Activated CD4-positive, alpha-beta T cell treated with anti-CD3 and anti-CD28 coated beads, Interleukin-2, amount 50 U/mL, for 24 hours (primary cell): ENCODE results near the gene TANC1.

ENCODE experiments used
- DNase-seq, 2 donors: peaks; one replicate each; pipeline ENCODE4 v3.0.0-alpha.2; 2020; ENCODE audit warnings: low read depth in 1 of 2, low spot score in 1 of 2

The TANC1 gene

GRCh38 chr2:159154366-159154765, 185.9 kb downstream of the TANC1 start:
- no peak for DNase-seq

DNA sequence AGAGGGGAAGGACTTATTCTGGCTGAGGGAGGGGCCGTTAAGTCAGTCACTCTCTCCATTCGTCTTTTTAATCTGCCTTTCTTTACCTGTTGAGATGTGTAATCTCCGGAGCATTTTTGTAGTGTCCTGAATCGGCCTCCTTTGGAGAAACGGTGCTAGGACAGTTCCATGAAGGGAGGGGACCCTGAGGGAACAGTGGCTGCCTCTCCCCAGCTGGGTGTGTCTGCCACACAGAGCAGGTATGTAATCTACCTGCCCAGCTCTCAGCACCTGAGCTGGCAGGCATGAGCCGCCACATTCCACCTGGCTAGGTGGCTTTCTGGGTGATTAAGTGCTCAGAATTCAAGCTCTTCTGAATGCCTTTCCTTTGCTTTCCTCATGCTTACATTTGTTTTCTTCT, 186.9 kb downstream of the TANC1 start:
- no peak for DNase-seq

DNA sequence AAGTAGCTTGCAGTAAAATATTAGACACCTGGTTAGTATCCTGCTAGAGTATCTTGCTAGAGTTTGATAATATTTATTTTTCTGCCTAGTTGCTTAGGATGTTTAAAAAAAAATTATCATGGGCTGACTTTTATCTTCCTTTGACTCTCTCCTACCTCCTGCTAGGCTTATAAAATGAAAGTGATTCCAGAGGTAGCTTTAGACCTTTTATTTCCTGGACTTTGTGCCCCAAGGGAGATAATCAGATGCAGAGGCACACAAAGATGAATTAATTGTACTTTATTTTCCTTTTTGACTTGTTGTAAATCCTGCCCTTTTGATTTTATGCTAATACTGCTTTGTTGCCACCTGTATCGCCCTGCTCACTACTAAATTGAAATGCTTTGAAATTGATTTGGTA, 187.4 kb downstream of the TANC1 start:
- DNase-seq: no peak

DNA sequence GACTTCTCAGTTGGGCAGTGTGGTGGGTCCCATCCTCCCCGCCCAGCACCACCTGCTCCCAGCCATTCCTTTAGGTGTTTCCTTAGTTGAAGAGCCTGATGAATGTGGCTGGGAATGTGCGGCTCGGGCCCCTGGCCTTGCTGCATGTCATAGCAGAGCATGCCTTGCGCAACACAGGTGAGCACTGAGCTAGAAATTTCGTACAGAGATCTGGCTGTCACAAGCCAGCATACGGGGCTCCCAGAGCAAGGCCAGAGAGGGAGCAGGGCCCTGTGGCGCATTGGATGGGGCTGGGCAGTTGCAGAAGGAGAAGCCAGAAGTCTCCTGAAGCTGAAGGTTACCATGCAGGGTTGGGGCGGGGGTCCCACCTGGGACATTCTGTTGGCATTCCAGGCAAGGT, 188.4 kb downstream of the TANC1 start:
- DNase-seq: no peak

GRCh38 chr2:159157361-159158209, 189.1 kb downstream of the TANC1 start:
- DNase-seq: no peak

DNA sequence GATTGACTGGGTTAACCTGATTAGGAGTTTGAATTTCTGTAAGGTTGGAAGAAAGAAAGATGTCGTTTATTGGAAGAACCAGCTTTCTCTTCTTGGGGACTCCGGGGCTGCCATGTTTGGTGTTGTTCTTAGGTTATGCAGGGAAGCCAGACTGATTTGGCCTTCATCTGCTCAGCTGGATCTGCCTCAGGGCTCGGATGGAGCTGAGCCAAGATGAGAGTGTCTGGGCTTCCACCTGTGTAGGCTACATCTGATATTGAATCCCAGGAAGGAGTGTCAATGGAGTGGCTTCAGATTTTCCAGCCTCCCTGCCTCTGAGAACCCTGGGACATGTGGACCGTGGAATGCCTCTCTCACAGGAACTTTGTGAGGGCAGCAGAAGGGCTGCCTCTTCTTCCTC, 192.0 kb downstream of the TANC1 start:
- DNase-seq: no peak

- no peak for DNase-seq
Measured at GRCh38 chr2:159160954-159161353, 192.5 kb downstream of the TANC1 start.

DNA sequence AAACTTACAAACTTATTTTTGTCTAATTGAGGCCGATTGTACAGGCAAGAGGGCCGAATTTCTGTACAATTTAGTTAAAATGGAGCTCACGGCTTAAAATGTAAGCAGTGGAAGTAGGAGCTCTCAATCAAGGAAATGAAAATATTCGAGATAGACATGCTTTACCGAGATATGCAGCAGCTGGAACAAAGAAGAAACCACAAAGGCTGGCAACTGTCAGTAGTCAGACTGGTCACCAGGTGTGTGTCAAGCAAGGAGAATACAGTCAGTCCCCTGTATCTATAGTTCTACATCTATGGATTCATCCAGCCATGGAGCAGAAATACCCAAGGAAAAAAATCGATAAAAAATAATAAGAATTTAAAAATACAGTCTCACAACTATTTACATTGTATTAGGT, 195.5 kb downstream of the TANC1 start:
- no peak for DNase-seq

- DNase-seq: no peak
Measured at GRCh38 chr2:159164457-159164911, 196.0 kb downstream of the TANC1 start.

DNA sequence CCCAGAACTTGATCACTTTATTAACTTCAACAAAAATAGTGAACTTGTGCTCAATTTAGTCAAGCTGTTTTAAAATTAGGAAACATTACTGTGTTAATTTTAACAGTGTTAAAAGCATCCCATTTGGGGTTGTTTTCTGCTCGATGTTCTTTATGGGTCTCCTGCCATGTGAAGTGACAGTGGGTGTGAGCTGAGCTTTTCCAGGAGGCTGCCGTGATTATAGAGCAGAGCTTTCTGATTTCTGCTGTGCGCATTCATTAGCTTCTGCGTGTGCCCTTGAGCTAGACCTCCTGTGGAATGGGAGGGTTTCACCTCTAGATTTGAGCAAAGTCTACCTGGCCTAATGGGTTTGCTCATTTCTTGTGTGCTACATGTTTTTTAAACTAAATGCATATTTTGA, 196.6 kb downstream of the TANC1 start:
- DNase-seq: no peak

GRCh38 chr2:159168707-159169106, 200.3 kb downstream of the TANC1 start:
- no peak for DNase-seq

DNA sequence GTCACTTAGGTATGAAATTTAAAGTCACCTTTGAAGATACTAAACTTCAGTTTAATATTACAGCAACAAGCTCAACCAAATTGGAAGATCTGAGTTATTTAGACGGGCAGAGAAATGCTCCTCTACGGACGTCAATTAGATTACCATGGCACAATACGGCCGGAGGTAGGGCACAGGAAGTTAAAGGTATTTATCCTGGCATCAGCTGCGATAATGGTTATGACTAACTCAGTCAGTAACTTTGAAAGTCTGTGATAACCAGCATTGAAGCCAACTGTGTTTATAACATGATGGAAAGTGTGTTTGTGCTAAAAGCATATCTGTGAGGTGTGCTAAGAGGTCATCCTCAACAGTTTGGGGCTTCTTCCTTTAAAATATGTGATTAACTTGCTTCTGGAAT, 200.7 kb downstream of the TANC1 start:
- no peak for DNase-seq

- DNase-seq: no peak
Measured at GRCh38 chr2:159172403-159172802, 204.0 kb downstream of the TANC1 start.

DNA sequence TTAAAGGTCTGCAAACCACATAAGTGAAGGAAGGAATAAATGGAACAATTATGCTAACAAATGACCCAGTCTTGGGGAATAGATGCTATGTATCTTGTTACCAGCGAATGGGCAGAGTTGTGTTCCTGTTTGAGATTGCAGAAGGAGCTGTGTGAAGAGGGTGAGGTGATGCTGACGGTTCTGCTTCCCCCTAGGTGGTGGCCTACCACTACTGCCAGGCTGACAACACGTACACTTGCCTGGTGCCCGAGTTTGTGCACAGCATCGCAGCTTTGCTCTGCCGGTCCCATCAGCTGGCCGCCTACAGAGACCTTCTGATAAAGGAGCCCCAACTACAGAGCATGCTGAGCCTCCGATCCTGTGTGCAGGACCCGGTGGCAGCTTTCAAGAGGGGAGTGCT, 206.3 kb downstream of the TANC1 start:
- no peak for DNase-seq

GRCh38 chr2:159175182-159175581, 206.7 kb downstream of the TANC1 start:
- DNase-seq: no peak

DNA sequence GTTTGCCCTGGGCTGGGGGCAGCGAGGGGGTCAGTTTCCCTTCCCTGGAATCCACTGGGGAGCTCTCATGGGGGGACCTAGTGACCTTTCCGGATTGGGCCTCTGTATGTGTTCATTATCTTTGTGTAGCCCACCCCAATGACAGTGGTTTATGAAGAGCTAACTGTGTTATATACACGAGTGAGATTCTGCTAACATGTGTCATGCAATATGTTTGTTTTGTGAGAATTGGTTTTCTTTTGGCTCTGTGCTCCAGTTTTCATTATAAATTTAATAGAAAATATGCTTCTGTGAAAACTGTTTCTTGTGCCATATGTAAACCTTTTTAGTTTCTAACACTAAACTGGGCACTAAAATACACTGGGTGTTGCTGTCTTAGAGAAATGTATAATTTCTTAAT, 207.5 kb downstream of the TANC1 start:
- DNase-seq: no peak

DNA sequence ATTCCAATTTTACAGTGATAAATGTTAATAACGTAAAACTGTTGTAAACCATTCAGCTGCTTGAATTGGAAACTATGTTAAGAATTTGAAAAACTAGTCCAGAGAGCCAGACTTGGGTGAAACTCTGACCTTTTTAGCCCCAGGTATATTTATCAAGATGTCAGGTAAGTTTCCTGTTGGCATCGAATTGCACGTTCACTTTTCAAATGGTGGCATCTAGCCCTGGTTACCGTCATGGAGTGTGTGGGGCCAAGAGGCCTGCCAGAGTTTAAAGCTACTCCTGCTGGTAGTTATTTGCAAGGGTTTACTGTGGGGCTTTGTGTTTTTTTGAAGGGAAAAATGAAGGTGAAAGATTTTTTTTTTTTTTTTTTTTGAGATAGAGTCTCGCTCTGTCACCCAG, 208.1 kb downstream of the TANC1 start:
- DNase-seq: no peak

DNA sequence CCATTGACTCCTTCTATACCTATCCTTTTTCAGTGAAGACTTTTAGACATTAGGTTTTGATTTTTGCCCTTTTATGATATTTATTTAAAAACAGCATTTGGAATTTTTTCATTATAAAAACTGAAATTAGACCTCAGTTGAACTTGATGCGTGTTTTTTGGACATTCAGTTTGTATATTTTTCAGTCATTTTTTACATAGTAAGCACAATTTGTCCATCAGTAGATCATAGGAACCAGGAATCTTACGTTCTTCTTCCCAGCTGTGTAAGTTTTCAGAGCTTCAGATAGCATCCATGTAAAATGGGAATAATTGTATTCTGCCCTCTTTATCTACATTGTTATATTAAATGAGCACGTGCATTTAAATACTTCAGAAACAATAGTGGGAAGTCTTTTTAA, 208.9 kb downstream of the TANC1 start:
- DNase-seq: no peak

- DNase-seq: no peak
Measured at GRCh38 chr2:159177957-159178356, 209.5 kb downstream of the TANC1 start.

GRCh38 chr2:159179096-159179495, 210.7 kb downstream of the TANC1 start:
- DNase-seq: no peak

DNA sequence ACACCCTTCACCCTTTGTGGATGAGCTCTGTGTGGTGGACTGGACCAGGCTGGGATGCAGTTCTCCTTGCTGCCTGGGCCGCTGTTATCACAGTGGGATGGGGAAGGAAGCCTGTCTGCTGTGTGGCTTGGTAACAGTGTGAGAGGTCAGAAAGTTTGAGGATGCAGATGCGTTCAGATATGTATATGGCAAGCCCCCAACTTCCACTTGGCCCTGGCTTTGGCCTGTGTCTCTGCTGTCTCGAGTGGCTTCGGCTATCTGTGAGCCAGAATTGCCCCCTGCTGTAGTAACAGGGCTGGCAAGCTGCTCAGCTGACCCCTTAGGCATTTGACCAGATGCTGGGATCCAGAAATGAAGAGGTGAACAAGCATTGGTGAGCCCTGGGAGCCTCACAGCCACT, 211.3 kb downstream of the TANC1 start:
- no peak for DNase-seq

DNA sequence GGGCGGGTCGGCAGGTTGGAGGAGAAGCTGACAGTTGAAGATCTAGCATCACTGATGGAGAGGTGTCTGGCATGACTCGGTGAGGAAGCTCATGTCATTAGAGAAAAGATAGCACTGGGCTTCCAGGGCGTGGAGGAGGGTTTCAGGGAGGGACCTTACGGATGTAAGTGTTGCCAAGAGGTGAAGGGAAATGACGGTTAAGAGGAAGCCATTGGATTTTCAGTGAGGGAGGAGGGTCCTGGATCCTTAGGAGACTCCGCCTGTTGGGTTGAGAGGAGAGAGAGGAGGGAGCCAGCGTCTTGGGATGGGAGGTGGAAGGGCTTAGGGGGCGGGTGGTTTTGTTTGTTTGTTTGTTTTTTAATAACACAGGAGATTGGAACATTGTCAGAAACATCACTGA, 214.9 kb downstream of the TANC1 start:
- DNase-seq: no peak

DNA sequence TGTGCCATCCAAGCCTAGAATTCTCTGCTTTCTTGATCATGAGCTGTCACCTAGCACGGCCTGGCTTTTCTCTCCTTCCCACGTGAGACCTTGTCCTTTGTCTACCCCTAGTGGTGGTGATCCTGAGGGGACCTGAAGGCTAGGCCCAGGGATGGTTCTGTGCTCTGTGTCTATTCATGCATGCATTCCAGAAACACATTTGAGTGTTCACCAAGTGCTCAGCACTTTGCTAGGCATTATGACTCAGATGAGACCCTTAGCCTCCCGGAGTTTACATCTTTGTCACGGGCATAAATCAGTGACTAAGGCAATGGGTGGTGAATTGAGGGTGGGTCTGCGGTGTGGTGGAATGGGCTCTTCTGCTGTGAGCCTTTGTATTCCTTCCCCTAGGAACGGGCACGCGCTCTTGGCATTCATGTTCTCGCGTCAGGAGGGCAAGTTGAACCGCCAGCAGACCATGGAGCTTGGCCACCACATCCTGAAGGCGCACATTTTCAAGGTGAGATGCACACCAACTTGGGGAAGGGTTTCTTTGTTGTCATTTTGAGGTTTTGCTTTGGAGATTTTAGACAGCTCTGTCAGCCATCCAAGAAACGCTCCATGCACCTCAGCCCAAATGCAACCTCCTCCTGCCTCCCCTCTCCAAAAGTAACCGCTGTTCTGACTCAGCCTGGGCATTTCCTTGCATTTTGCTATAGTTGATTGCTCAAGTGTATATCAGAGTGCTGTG, 217.1 kb downstream of the TANC1 start:
- DNase-seq: no peak
